SK-N-SH (cell line): ENCODE data around the gene MAN2B2. TPM values are rescaled to one million over a fixed set of nuclear protein-coding genes. Genes with fewer than 3 reads are reported as not detected.

Experiments
- CTCF ChIA-PET: fragments of 300-600, 350-600 bp; formaldehyde crosslinking; extraction: SDS; loops from one replicate; lab custom pipeline; 2021; lab: Yijun Ruan, JAX
- POLR2A ChIA-PET: fragments of 350-600 bp; sonication (Branson Sonifier 250); formaldehyde crosslinking; extraction: SDS; loops from one replicate; lab custom pipeline; 2020; ENCODE audit warnings: antibody characterized with exemption, inconsistent platforms; lab: Yijun Ruan, JAX
- DNase-seq: peaks from one replicate; pipeline ENCODE4 v3.0.0; 2012
- H2AFZ ChIP-seq: fragments of 200-600 bp; sonication (generic); 2 replicates; pipeline ENCODE4 v1.8.1; 2016; ENCODE audit warnings: antibody characterized with exemption, mild to moderate bottlenecking, low read depth
- H3F3A ChIP-seq: fragments of 200-600 bp; sonication (generic); replicated peaks from 2 replicates; pipeline ENCODE3; 2016; ENCODE audit warnings: antibody characterized with exemption, mild to moderate bottlenecking; ENCODE audit not compliant: insufficient read depth
- H3K27ac ChIP-seq, 2 experiments: fragments of 200-500 bp in 1 of 2; fragments of 200-600 bp in 1 of 2; sonication (Bioruptor generic) in 1 of 2; sonication (generic), shearing (Covaris generic) in 1 of 2; 2 replicates each; pipeline versions ENCODE4 v1.5.1 to v1.6.1; 2014 to 2016; ENCODE audit warnings: low read depth in 2 of 2, inconsistent platforms in 1 of 2, low read length in 1 of 2, mild to moderate bottlenecking in 1 of 2, mixed read lengths in 1 of 2
- H3K27me3 ChIP-seq: fragments of 200-600 bp; sonication (generic), shearing (Covaris generic); 2 replicates; pipeline ENCODE4 v1.6.1; 2016; ENCODE audit warnings: mixed run types; ENCODE audit not compliant: insufficient read depth
- H3K36me3 ChIP-seq, 2 experiments: fragments of 200-500 bp in 1 of 2; fragments of 200-600 bp in 1 of 2; sonication (Bioruptor generic) in 1 of 2; sonication (generic) in 1 of 2; replicated peaks in 1 of 2; 2 replicates each; pipeline versions ENCODE3 to v1.5.1; 2014 to 2016; ENCODE audit warnings: low read length in 1 of 2, mild to moderate bottlenecking in 1 of 2; ENCODE audit not compliant: insufficient read depth in 2 of 2, control insufficient read depth in 1 of 2
- H3K4me1 ChIP-seq, 2 experiments: fragments of 200-500 bp in 1 of 2; fragments of 200-600 bp in 1 of 2; sonication (Bioruptor generic) in 1 of 2; sonication (generic), shearing (Covaris generic) in 1 of 2; 2 replicates each; pipeline versions ENCODE4 v1.5.1 to v1.6.1; 2014 to 2016; ENCODE audit warnings: low read depth in 1 of 2, low read length in 1 of 2, mixed run types in 1 of 2; ENCODE audit not compliant: insufficient read depth in 2 of 2, control insufficient read depth in 1 of 2
- H3K4me2 ChIP-seq: fragments of 200-600 bp; sonication (generic), shearing (Covaris generic); 2 replicates; pipeline ENCODE4 v1.6.1; 2017; ENCODE audit warnings: mixed run types
- H3K4me3 ChIP-seq, 2 experiments: fragments of 200-500 bp in 1 of 2; fragments of 200-600 bp in 1 of 2; sonication (Bioruptor generic) in 1 of 2; sonication (generic), shearing (Covaris generic) in 1 of 2; 2 replicates each; pipeline versions ENCODE4 v1.5.1 to v1.8.1; 2014 to 2016; ENCODE audit warnings: low read depth in 2 of 2, inconsistent platforms in 1 of 2, low read length in 1 of 2, mild to moderate bottlenecking in 1 of 2, mixed read lengths in 1 of 2, moderate library complexity in 1 of 2
- H3K79me2 ChIP-seq: fragments of 200-600 bp; sonication (generic); 2 replicates; pipeline ENCODE4 v1.8.1; 2017; ENCODE audit warnings: mild to moderate bottlenecking; ENCODE audit not compliant: insufficient read depth
- H3K9ac ChIP-seq: fragments of 200-600 bp; sonication (generic); 2 replicates; pipeline ENCODE4 v1.6.1; 2017; ENCODE audit warnings: mixed run types
- H3K9me2 ChIP-seq: fragments of 200-600 bp; sonication (generic); 2 replicates; pipeline ENCODE4 v1.6.1; 2017; ENCODE audit warnings: mixed run types
- H3K9me3 ChIP-seq: fragments of 200-600 bp; sonication (generic); 2 replicates; pipeline ENCODE4 v1.6.1; 2017; ENCODE audit warnings: mixed run types, mild to moderate bottlenecking, moderate library complexity
- H4K20me1 ChIP-seq: fragments of 200-600 bp; sonication (generic); 2 replicates; pipeline ENCODE4 v1.6.1; 2017; ENCODE audit warnings: mild to moderate bottlenecking, mixed run types; ENCODE audit not compliant: insufficient read depth
- CHD2 ChIP-seq: fragments of 150-350 bp; IDR thresholded peaks from 2 replicates; pipeline ENCODE4 v1.6.1; 2018; ENCODE audit warnings: low read length; ENCODE audit not compliant: partially characterized antibody
- ELF1 ChIP-seq: IDR thresholded peaks from 2 replicates; pipeline ENCODE4 v1.4.0; 2012
- EZH2phosphoT487 ChIP-seq: fragments of 200-600 bp; sonication (generic); IDR thresholded peaks from 2 replicates; pipeline ENCODE4 v1.6.1; 2017; ENCODE audit warnings: low read depth, mixed run types, mild to moderate bottlenecking, antibody characterized with exemption, moderate library complexity, borderline replicate concordance
- FOSL2 ChIP-seq: IDR thresholded peaks from 2 replicates; pipeline ENCODE4 v1.4.0; 2012; ENCODE audit warnings: low read depth, mild to moderate bottlenecking, moderate library complexity, borderline replicate concordance
- FOXJ3 ChIP-seq: sonication (generic); formaldehyde crosslinking; IDR thresholded peaks from 2 replicates; pipeline ENCODE4 v1.5.1; 2020; ENCODE audit warnings: mild to moderate bottlenecking, missing genetic modification reagents
- GATA2 ChIP-seq: sonication (generic); formaldehyde crosslinking; IDR thresholded peaks from 2 replicates; pipeline ENCODE4 v1.5.0; 2020; ENCODE audit warnings: mild to moderate bottlenecking, missing genetic modification reagents
- RCOR1 ChIP-seq: fragments of 150-350 bp; IDR thresholded peaks from 2 replicates; pipeline ENCODE4 v1.6.1; 2017; ENCODE audit warnings: antibody characterized with exemption, low read length
- RFX5 ChIP-seq: IDR thresholded peaks from 2 replicates; pipeline ENCODE4 v1.6.1; 2012; ENCODE audit warnings: mild to moderate bottlenecking, improper control_type of control experiment, low read length
- SMC3 ChIP-seq: IDR thresholded peaks from 2 replicates; pipeline ENCODE4 v1.6.1; 2012; ENCODE audit warnings: low read depth, low read length, improper control_type of control experiment
- TEAD4 ChIP-seq: IDR thresholded peaks from 2 replicates; pipeline ENCODE4 v1.4.0; 2012; ENCODE audit warnings: mild to moderate bottlenecking, borderline replicate concordance; ENCODE audit not compliant: insufficient read depth
- YY1 ChIP-seq: IDR thresholded peaks from 2 replicates; pipeline ENCODE4 v1.4.0; 2012; ENCODE audit warnings: low read depth, mild to moderate bottlenecking
- WGBS: methylation state at CpG from one replicate; pipeline ENCODE4 v1.1.6; 2017; ENCODE audit warnings: low lambda C conversion rate; 5-methylcytosine and 5-hydroxymethylcytosine counted together
- polyA plus RNA-seq, 3 experiments: library from polyadenylated mRNA; depleted of rRNA; stranded (reverse); fragments of >200 nt; gene quantifications; 2 replicates each; pipeline ENCODE4 v1.2.3, GENCODE V29; 2012
- TF ChIP-seq, protein P1 (sequence below): IDR thresholded peaks from 2 replicates; pipeline ENCODE4; 2012
- TF ChIP-seq, protein P2 (sequence below): fragments of 200-600 bp; sonication (generic); IDR thresholded peaks from 2 replicates; pipeline ENCODE4 v1.6.1; 2017; ENCODE audit warnings: antibody characterized with exemption, mild to moderate bottlenecking, moderate library complexity
- TF ChIP-seq, protein P3 (sequence below): IDR thresholded peaks from 2 replicates; pipeline ENCODE4 v1.4.0; 2012; ENCODE audit warnings: low read depth, borderline replicate concordance
- TF ChIP-seq, protein P4 (sequence below): IDR thresholded peaks from 2 replicates; pipeline ENCODE4 v1.4.0; 2012; ENCODE audit warnings: low read depth

Gene MAN2B2
- polyA plus RNA-seq, 1 of the 3 experiments (the other 2 are of a cell fraction) = 24.9 TPM

DNA sequence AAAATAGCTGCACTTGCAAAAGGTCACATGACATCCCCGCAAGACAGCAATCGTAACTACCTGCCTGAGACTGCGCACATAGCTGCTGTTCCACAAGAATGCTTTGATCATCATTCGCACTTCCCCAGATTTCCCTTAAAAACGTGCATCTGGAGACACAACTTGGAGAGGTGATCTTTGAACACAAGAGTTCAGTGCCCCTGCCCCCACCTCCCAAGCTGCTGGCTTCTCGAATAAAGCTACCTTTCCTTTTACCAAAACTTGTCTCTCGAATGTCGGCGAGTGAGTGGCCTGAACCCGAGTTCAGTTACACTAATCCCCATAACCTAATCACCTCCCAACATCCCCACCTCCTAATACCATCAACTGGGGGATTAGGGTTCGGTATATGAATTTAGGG lies 51.1 kb downstream of the MAN2B2 start:
- POLR2A ChIA-PET = no interaction called here
- Histone ChIP-seq H3K4me3 (no peak overlapping the region), H2AFZ (no peak overlapping the region), H3K27me3 (no peaks in the 10 kb centered on the region), H3K9ac (no peak overlapping the region), H3K79me2 (no peaks in the 10 kb centered on the region), H3K9me2 (no peaks in the 10 kb centered on the region), H3K36me3 (no peaks in the 10 kb centered on the region), H3K9me3 (no peaks in the 10 kb centered on the region), H3K4me2 (no peak overlapping the region), H3K4me1 (no peaks in the 10 kb centered on the region), H3K27ac (no peak overlapping the region), H4K20me1 (no peaks in the 10 kb centered on the region), H3F3A (no peaks in the 10 kb centered on the region)
- TF ChIP-seq, protein P1, sequence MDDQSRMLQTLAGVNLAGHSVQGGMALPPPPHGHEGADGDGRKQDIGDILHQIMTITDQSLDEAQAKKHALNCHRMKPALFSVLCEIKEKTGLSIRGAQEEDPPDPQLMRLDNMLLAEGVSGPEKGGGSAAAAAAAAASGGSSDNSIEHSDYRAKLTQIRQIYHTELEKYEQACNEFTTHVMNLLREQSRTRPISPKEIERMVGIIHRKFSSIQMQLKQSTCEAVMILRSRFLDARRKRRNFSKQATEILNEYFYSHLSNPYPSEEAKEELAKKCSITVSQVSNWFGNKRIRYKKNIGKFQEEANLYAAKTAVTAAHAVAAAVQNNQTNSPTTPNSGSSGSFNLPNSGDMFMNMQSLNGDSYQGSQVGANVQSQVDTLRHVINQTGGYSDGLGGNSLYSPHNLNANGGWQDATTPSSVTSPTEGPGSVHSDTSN = no peak
- TF ChIP-seq ELF1 (no peak), CHD2 (no peak), FOSL2 (no peak), FOXJ3 (CRISPR knock-in tag) (no peak), TEAD4 (no peak), GATA2 (CRISPR knock-in tag) (no peak), EZH2phosphoT487 (no peak), YY1 (no peak), RCOR1 (no peak), RFX5 (no peak), SMC3 (no peak)
- TF ChIP-seq, protein P2, sequence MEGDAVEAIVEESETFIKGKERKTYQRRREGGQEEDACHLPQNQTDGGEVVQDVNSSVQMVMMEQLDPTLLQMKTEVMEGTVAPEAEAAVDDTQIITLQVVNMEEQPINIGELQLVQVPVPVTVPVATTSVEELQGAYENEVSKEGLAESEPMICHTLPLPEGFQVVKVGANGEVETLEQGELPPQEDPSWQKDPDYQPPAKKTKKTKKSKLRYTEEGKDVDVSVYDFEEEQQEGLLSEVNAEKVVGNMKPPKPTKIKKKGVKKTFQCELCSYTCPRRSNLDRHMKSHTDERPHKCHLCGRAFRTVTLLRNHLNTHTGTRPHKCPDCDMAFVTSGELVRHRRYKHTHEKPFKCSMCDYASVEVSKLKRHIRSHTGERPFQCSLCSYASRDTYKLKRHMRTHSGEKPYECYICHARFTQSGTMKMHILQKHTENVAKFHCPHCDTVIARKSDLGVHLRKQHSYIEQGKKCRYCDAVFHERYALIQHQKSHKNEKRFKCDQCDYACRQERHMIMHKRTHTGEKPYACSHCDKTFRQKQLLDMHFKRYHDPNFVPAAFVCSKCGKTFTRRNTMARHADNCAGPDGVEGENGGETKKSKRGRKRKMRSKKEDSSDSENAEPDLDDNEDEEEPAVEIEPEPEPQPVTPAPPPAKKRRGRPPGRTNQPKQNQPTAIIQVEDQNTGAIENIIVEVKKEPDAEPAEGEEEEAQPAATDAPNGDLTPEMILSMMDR = no peak
- TF ChIP-seq, protein P3, sequence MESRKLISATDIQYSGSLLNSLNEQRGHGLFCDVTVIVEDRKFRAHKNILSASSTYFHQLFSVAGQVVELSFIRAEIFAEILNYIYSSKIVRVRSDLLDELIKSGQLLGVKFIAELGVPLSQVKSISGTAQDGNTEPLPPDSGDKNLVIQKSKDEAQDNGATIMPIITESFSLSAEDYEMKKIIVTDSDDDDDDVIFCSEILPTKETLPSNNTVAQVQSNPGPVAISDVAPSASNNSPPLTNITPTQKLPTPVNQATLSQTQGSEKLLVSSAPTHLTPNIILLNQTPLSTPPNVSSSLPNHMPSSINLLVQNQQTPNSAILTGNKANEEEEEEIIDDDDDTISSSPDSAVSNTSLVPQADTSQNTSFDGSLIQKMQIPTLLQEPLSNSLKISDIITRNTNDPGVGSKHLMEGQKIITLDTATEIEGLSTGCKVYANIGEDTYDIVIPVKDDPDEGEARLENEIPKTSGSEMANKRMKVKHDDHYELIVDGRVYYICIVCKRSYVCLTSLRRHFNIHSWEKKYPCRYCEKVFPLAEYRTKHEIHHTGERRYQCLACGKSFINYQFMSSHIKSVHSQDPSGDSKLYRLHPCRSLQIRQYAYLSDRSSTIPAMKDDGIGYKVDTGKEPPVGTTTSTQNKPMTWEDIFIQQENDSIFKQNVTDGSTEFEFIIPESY = no peak
- TF ChIP-seq, protein P4, sequence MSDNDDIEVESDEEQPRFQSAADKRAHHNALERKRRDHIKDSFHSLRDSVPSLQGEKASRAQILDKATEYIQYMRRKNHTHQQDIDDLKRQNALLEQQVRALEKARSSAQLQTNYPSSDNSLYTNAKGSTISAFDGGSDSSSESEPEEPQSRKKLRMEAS = no peak
- DNase-seq = no peak
- CTCF ChIA-PET = no interaction called here
- WGBS = 86% methylated on average over 11 of the region's 11 CpGs
